Lower leg skin (tissue), 3 donors: ENCODE results near the gene WDCP.

Source experiments
- CTCF ChIP-seq, 3 donors: fragments of 450-650 bp; IDR thresholded peaks; one replicate each; pipeline ENCODE4 v1.5.1; 2016; ENCODE audit warnings: antibody characterized with exemption in 3 of 3, mild to moderate bottlenecking in 3 of 3, moderate library complexity in 2 of 3
- POLR2A ChIP-seq, 2 donors: fragments of 450-650 bp; IDR thresholded peaks; one replicate each; pipeline ENCODE4 v1.6.1; 2016 to 2017; ENCODE audit warnings: antibody characterized with exemption in 2 of 2, mild to moderate bottlenecking in 1 of 2, moderate library complexity in 1 of 2

- no peak for TF ChIP-seq CTCF (IDR thresholded peaks at IDR 0.05)
- TF ChIP-seq POLR2A (IDR thresholded peaks at IDR 0.05) = no peak
These were observed 23.2 kb downstream of the WDCP start for GRCh38 chr2:24024018-24024417.
